DMS 273 (cell line): Measurements from ENCODE around the gene SEMA4A.
"Not testable (repeated sequence)": the region's sequence is repeated elsewhere in the genome, so short reads cannot be mapped to it uniquely, and the experiment has no call there.

Source experiments
- DNase-seq: peaks from one replicate; lab custom pipeline; 2025; ENCODE audit not compliant: unreplicated experiment; lab: John Stamatoyannopoulos, UW

Gene SEMA4A

GRCh38 chr1:156118177-156118868 is 35.1 kb upstream of the SEMA4A start:
- peak; percentile 79 for DNase-seq

DNA sequence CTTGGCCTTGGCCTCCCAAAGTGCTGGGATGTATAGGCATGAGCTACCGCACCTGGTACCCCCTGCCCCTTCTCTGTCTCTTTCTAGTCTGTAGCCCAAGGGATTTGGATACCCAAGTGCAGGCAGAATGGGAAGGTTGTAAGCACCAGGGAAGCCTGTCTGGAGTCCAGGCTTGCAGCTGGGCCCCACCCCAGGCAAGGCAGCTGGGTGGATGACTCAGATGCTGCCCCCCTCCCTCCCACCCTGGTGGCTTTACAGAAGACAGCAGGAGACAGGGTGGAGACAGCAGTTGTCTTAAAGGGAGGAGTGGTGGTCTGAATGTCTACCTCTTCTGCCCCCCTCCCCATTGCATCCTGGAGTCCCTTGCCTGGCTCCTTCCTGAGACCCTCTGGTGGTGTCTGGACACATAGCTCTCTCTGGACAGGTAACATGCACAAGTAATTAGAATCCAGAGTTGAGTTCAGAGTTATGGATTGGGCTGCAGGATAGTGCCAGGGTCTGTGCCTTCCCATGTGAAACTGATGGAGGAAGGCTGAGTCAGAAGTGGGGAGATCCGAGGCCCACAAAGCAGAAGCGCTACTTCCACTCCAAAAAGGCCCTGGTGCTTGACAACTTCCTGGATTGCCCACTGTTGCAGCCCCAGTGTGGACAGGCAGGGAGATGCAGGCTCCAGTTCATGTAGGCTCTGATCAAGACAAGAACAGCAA is 33.7 kb upstream of the SEMA4A start:
- peak; percentile 78 for DNase-seq

GRCh38 chr1:156120318-156120717 is 33.1 kb upstream of the SEMA4A start:
- no peak for DNase-seq

DNA sequence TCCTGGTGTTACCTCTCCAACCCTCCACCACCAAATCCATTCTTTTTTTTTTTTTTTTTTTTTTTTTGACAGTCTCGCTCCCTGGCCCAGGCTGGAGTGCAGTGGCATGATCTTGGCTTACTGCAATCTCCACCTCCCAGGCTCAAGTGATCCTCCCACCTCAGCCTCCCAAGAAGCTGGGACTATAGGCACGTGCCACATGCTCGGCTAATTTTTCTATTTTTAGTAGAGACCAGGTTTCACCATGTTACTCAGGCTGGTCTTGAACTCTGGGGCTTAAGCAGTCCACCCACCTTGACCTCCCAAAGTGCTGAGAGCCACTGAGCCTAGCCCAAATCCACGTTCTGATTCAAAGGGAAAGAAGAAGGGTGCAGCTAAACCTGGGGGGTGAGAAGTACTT is 32.4 kb upstream of the SEMA4A start:
- not testable (repeated sequence) for DNase-seq

GRCh38 chr1:156121457-156121856 is 31.9 kb upstream of the SEMA4A start:
- no peak for DNase-seq

GRCh38 chr1:156122086-156122485 is 31.3 kb upstream of the SEMA4A start:
- DNase-seq = no peak

DNA sequence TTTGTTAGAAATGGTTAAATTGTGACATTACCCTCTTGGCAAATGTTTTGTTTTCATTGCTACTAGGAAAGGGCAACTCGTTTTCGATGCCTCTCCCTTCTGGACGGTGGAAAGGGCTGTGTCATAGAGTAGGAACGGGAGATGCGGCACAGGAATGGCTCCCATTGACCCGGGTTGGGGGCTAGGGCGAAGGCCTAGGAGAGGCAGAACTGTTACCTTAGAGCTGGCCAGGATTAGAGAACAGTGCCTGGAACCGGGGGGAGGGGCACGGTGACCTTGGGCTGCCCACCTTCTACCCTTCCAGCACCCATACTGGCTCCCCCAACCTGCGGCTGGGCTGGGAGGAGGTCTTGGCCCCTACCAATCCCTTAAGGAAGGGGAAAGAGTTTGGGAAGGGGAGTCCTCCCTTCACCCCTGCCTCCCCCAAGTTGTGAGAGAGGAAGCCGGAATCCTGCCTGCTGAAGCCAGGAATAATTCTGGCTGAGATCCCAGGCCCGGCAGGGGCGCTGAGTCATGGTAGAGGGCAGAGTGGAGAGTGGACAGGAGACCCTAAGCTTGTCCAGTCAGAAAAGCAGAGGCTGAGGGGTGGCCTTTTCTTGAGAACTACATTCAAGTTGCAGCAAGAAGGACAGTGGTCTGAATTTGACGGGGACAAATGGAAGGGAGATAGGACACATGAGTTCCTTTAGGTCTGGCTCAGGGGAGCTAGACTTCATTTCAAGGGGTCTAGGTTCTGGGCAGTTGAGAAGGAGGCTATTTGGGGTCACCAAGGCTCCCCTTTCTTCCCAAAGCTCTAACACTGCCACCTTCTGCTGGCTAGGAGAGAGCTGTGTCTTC is 30.6 kb upstream of the SEMA4A start:
- DNase-seq = peak; percentile 85

DNA sequence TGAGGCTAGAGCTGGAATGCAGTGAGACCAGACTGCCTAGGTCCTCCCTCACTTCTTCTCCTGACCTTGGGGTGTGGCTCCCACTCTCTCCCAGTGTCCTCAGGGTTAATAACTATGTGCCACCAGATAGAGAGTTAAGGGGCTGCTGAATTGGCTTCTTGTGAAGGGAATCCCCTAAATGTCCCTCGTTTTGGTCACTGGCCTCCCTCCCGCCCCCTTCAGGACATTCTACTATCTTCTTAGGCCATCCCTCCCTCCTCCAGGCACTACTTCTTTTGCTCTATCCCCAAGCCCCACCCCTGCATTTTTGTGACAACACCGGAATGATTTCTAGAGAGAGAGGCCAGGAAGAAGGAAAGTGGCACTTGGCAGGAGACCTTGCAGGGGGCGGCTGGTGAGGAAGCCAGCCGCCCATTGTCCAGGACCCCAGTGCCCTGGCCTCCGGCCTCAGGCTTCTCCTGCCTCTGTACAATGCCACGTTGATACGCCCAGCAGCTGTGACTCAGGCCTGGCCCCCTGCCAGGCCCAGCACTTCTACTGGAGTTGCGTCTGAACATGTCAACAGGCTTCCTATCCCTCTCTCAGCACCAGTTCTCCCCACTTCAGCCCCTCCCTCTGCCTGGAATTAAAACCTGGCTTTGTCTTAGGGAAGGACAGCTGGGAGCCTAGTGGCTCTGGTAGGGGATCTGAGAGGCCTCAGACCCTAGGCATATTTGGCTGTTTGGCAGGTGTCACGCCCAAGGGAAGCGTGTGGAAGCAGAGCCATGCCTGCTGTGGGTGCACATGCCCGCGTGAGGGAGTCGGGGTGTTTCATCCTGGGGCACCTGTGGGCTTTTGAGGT is 29.8 kb upstream of the SEMA4A start:
- DNase-seq = peak; percentile 99

DNA sequence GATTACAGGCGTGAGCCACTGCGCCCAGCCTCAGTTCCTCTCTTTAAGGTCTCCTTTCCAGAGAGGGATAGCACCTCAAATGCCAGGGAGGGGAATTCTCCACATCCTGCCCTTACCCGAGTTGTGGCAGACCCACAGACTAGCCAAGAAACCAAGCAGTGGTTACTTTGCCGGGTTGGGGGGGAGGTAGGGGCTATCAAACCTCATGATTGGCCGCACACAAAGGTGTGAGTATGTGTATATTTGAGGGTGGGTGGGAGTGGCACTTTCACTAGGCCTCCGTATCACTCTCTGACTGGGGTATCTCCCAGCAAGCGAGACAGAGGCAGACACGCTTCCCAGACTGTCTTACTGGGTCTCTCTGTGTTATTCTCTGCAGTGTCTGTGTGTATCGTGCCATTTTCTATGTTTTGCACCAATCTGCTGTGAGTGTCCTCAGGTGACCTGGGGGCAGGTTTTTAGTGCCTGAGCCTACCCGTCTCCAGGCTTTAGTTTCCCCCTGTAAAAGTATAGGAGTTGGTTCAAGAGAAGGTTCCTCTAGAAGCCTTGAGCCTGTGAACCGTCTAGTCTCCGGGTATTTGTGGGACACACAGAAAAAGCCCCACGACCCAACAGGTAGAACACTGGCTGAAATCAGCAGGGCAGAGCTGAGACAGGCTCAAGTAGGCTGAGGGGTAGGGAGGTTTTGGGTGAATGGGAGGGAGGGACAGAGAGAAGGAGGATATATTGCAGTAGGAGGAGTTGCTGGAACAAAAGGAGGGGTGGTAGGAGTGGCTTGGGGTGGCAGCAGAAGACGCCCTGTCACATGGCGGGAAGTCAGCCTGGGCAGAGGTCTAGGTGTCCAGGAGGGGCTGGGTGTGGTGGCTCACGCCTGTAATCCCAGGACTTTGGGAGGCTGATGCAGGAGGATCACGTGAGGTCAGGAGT is 28.6 kb upstream of the SEMA4A start:
- DNase-seq = peak; percentile 60

- DNase-seq = not testable (repeated sequence)
These were observed 27.8 kb upstream of the SEMA4A start for GRCh38 chr1:156125544-156125943.

- DNase-seq = peak; percentile 87
These were observed 27.2 kb upstream of the SEMA4A start for GRCh38 chr1:156126043-156126629.

DNA sequence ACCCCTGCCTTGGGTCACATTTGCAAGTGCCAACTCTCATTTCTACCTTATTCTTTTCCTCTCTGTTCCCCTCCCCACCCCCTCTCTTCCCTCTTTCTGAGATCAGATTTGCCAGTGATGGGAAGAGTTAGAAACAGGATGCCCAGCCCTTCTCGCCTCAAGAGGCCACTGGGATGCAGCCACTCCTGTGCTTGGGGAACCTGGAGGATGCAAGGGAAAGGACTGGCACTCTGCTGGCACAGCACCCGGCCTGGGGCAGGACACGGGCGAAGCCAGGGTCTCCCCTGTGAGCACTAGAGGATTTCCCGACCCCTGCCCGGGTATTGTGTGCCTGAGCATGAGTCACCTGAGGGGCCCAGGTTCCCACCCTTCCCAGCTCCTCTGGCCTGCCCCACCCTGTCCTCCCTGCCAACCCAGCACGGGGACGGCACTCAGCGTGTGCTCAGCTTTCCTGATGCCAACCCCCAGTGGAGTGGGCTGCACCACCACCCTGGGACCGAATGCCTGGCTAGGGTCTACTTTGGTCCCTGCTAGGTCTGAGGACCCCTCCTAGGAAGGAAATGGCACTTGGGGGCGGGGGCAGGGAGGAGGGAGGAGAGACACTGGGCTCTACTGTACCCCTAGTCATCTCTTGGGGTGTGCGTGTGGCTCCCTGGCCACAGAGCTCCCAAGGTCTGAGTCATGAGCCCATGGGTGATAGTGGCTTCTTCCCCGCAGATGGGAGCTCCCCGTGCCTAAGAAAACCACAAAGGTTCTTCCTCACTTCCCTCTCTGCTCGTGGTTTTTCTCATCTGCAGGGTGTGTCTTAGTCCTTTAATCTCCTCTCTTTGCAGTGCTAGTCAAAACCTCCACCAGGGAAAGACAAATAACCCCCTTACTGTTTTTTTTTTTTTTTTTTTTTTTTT is 26.5 kb upstream of the SEMA4A start:
- DNase-seq = no peak

- DNase-seq = no peak
These were observed 25.1 kb upstream of the SEMA4A start for GRCh38 chr1:156128308-156128653.

DNA sequence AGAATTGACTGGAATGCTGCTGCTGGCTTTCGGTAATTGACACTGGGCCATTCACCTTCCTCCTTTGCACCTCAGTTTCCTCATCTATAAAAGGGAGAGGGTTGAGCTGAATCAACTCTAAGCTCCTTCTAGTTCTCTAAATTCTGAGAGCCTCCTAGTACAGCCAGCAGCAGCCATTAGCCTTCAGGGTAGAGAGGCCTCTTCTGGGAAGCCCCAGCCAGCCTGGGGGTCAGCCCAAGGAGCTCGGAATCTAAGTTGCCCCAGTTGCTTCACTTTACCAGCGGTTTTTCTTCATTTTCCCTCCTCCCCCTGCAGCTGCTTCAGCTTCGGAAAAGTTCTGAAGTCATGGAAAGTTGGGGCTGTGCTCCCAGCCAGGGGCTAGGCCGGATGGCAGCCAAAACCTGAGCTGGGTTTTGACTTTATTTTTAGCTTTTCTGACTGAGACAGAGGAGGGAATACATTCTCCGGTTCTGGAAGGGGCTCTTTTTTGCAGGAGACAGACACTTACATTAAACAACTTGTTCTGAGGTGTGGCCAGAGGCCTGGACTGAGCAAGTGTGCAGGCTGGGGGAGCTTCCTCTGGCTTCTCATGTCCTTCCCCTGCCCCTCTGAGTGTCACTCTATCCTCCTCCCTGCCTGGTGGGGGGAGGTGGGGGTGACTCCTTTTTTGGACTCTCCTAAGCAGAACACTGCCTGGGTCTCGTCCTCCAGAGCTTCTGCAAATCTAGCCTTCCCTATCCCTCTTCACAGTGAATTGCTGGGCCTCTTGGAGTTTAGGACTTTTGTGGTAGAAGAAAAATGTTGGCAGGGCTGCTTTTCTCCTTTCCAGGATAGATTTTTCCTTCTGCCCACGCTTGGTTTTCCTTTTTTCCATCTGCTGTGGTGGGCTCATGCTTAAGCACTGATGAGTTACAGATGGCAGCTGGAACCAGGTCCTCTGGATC is 24.5 kb upstream of the SEMA4A start:
- DNase-seq = peak; percentile 58

DNA sequence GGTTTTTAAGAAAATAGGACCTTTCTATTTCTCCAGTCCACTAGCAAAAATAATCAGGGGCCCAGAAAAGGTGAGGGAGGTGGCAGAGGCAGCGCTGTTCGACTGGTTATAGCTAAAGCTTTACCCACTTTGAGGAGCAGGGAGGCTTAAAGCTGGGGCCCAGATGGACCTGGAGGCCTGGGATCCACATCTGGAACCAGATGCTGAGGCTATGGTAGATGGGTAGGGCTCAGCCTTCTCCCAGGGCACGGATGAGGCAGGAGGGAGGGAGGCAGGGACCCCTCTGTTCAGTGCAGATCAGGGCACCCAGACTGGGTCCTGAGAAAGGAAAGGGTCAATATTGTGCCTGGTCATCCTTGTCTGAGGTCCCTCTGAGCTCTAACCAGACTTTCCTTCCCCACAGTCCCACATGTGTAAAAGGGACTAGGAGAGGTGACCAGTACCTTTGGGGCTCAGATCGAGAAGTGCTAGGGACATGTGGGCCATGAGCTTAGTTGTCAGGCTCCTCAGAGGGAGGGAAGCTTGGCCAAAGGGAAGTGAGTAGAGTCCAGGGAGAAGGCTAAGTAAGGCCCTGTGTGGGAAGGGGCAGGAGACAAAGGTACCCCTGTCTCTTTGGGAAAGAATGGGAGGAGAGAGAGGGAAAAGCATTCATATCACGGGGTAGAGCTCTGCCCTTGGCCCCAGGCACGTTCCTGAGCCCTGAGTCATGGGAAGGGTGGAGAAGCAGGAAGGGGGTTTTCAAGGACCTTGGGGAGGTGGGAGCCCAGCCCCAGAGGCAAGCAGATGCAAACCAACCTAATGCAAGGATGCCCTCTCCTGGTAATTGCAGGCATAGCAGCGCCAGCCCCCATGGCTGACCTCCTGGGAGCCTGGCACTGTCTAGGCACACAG is 23.5 kb upstream of the SEMA4A start:
- peak; percentile 93 for DNase-seq

- DNase-seq = no peak
These were observed 22.8 kb upstream of the SEMA4A start for GRCh38 chr1:156130578-156130942.
